ENCODE measurements around the gene USP10. TPM values are rescaled to one million over a fixed set of nuclear protein-coding genes. Genes with fewer than 3 reads are reported as not detected.

The USP10 gene
- total RNA-seq, 2 experiments from 2014 or later, result 90.9 to 117 TPM

- H3K9me3 Mint-ChIP-seq (ENCODE audit: low read depth), result no peaks in the 10 kb centered on the region
- DNase-seq (no peak), ATAC-seq (no peak)
- no peak overlapping the region for H3K4me3 Mint-ChIP-seq
- no peaks in the 10 kb centered on the region for H3K27me3 Mint-ChIP-seq
- peaks cover 17% of the 10 kb centered on the region for H3K4me1 Mint-ChIP-seq
- peaks cover 30% of the 10 kb centered on the region for H3K36me3 Mint-ChIP-seq
- CTCF ChIA-PET, result interaction anchor here (1.2 to 4.4 kb wide), 4 partner anchors 9 to 64 kb away, joined by 4 to 27 read pairs (median 10); no protein-coding TSS in a partner anchor
- H3K27ac Mint-ChIP-seq, result no peak overlapping the region
Measured at GRCh38 chr16:84662471-84662870, 37.3 kb upstream of the USP10 start.

- ATAC-seq (no peak), DNase-seq (no peak)
- peaks cover 21% of the 10 kb centered on the region for H3K36me3 Mint-ChIP-seq
- no peaks in the 10 kb centered on the region for H3K27me3 Mint-ChIP-seq
- no peaks in the 10 kb centered on the region for H3K9me3 Mint-ChIP-seq (ENCODE audit: low read depth)
- CTCF ChIA-PET, result interaction anchor here (1.1 to 4.4 kb wide), 8 partner anchors 8 to 315 kb away, joined by 3 to 27 read pairs (median 4); no protein-coding TSS in a partner anchor
- no peak overlapping the region for H3K27ac Mint-ChIP-seq
- H3K4me3 Mint-ChIP-seq, result no peak overlapping the region
- peaks cover 11% of the 10 kb centered on the region for H3K4me1 Mint-ChIP-seq
Measured at GRCh38 chr16:84663433-84664101, 36.2 kb upstream of the USP10 start.

GRCh38 chr16:84665359-84665758, 34.4 kb upstream of the USP10 start:
- ATAC-seq (no peak), DNase-seq (no peak)
- Mint-ChIP-seq H3K27ac (no peak overlapping the region), H3K4me3 (no peak overlapping the region), H3K27me3 (no peaks in the 10 kb centered on the region), H3K36me3 (peaks cover 11% of the 10 kb centered on the region), H3K4me1 (peaks cover 2% of the 10 kb centered on the region), H3K9me3 (ENCODE audit: low read depth) (no peaks in the 10 kb centered on the region)
- CTCF ChIA-PET, result interaction anchor here (0.7 to 1.9 kb wide), 2 partner anchors 11 to 20 kb away, joined by 3 to 5 read pairs; no protein-coding TSS in a partner anchor

GRCh38 chr16:84665843-84666242, 34.0 kb upstream of the USP10 start:
- DNase-seq (no peak), ATAC-seq (no peak)
- Mint-ChIP-seq H3K27ac (no peak overlapping the region), H3K4me3 (no peak overlapping the region), H3K36me3 (peaks cover 11% of the 10 kb centered on the region), H3K4me1 (no peaks in the 10 kb centered on the region), H3K27me3 (no peaks in the 10 kb centered on the region), H3K9me3 (ENCODE audit: low read depth) (no peaks in the 10 kb centered on the region)
- CTCF ChIA-PET, result interaction anchor here (0.7 to 1.0 kb wide), 2 partner anchors 21 to 60 kb away, joined by 3 to 4 read pairs; no protein-coding TSS in a partner anchor

GRCh38 chr16:84667600-84668309, 32.0 kb upstream of the USP10 start:
- Mint-ChIP-seq H3K9me3 (ENCODE audit: low read depth) (no peaks in the 10 kb centered on the region), H3K27me3 (peaks cover 5% of the 10 kb centered on the region), H3K4me3 (no peak overlapping the region), H3K4me1 (peaks cover 8% of the 10 kb centered on the region), H3K27ac (no peak overlapping the region), H3K36me3 (peaks cover 4% of the 10 kb centered on the region)
- DNase-seq (no peak), ATAC-seq (no peak)
- CTCF ChIA-PET, result interaction anchor here (1.6 kb wide), 1 partner anchor 71 kb away, joined by 4 read pairs; no protein-coding TSS in a partner anchor

GRCh38 chr16:84670063-84670462, 29.7 kb upstream of the USP10 start:
- H3K4me1 Mint-ChIP-seq, result peaks cover 8% of the 10 kb centered on the region
- H3K36me3 Mint-ChIP-seq, result no peaks in the 10 kb centered on the region
- H3K27ac Mint-ChIP-seq, result no peak overlapping the region
- DNase-seq (no peak), ATAC-seq (no peak)
- CTCF ChIA-PET, result interaction anchor here (0.8 to 2.1 kb wide), 4 partner anchors 19 to 56 kb away, joined by 3 to 16 read pairs (median 4); no protein-coding TSS in a partner anchor
- peaks cover 5% of the 10 kb centered on the region for H3K27me3 Mint-ChIP-seq
- H3K9me3 Mint-ChIP-seq (ENCODE audit: low read depth), result no peaks in the 10 kb centered on the region
- H3K4me3 Mint-ChIP-seq, result no peak overlapping the region

- Mint-ChIP-seq H3K27ac (no peak overlapping the region), H3K9me3 (ENCODE audit: low read depth) (no peaks in the 10 kb centered on the region), H3K27me3 (peaks cover 15% of the 10 kb centered on the region), H3K36me3 (no peaks in the 10 kb centered on the region), H3K4me1 (peaks cover 8% of the 10 kb centered on the region), H3K4me3 (no peak overlapping the region)
- peak; percentile 86 for DNase-seq
- CTCF ChIA-PET, result interaction anchor here (0.6 to 4.7 kb wide), 40 partner anchors 9 to 400 kb away, joined by 3 to 76 read pairs (median 4); partner anchors contain the start of gene KLHL36
- peak; percentile 88 for ATAC-seq
Measured at GRCh38 chr16:84672276-84673202, 27.3 kb upstream of the USP10 start.

- Mint-ChIP-seq H3K27me3 (peaks cover 20% of the 10 kb centered on the region), H3K9me3 (ENCODE audit: low read depth) (no peaks in the 10 kb centered on the region), H3K27ac (no peak overlapping the region), H3K36me3 (no peaks in the 10 kb centered on the region), H3K4me1 (peaks cover 8% of the 10 kb centered on the region), H3K4me3 (no peak overlapping the region)
- DNase-seq (no peak), ATAC-seq (no peak)
- CTCF ChIA-PET, result interaction anchor here (0.7 to 4.7 kb wide), 16 partner anchors 8 to 401 kb away, joined by 3 to 76 read pairs (median 8); partner anchors contain the start of gene KLHL36
Measured at GRCh38 chr16:84673203-84673535, 26.6 kb upstream of the USP10 start.

GRCh38 chr16:84673561-84673960, 26.2 kb upstream of the USP10 start:
- no peaks in the 10 kb centered on the region for H3K36me3 Mint-ChIP-seq
- CTCF ChIA-PET, result interaction anchor here (1.6 to 4.7 kb wide), 7 partner anchors 8 to 401 kb away, joined by 3 to 76 read pairs (median 17); no protein-coding TSS in a partner anchor
- ATAC-seq (no peak), DNase-seq (no peak)
- H3K27me3 Mint-ChIP-seq, result peaks cover 20% of the 10 kb centered on the region
- H3K27ac Mint-ChIP-seq, result no peak overlapping the region
- H3K9me3 Mint-ChIP-seq (ENCODE audit: low read depth), result no peaks in the 10 kb centered on the region
- H3K4me1 Mint-ChIP-seq, result peaks cover 8% of the 10 kb centered on the region
- H3K4me3 Mint-ChIP-seq, result no peak overlapping the region

GRCh38 chr16:84675423-84675822, 24.4 kb upstream of the USP10 start:
- Mint-ChIP-seq H3K9me3 (ENCODE audit: low read depth) (no peaks in the 10 kb centered on the region), H3K27me3 (peaks cover 26% of the 10 kb centered on the region), H3K27ac (no peak overlapping the region), H3K36me3 (no peaks in the 10 kb centered on the region), H3K4me3 (no peak overlapping the region), H3K4me1 (peaks cover 8% of the 10 kb centered on the region)
- DNase-seq (no peak), ATAC-seq (no peak)
- CTCF ChIA-PET, result interaction anchor here (1.8 to 4.7 kb wide), 2 partner anchors 11 to 51 kb away, joined by 5 to 76 read pairs; no protein-coding TSS in a partner anchor

- Mint-ChIP-seq H3K4me1 (peaks cover 8% of the 10 kb centered on the region), H3K27me3 (peaks cover 31% of the 10 kb centered on the region), H3K27ac (no peak overlapping the region), H3K36me3 (no peaks in the 10 kb centered on the region), H3K4me3 (no peak overlapping the region), H3K9me3 (ENCODE audit: low read depth) (no peaks in the 10 kb centered on the region)
- CTCF ChIA-PET, result interaction anchor here (1.8 kb wide), 1 partner anchor 12 kb away, joined by 5 read pairs; no protein-coding TSS in a partner anchor
- ATAC-seq, result no peak
- DNase-seq, result no peak
Measured at GRCh38 chr16:84675884-84676283, 23.9 kb upstream of the USP10 start.

GRCh38 chr16:84677017-84677803, 22.6 kb upstream of the USP10 start:
- Mint-ChIP-seq H3K4me1 (peaks cover 3% of the 10 kb centered on the region), H3K27ac (no peak overlapping the region), H3K36me3 (no peaks in the 10 kb centered on the region), H3K9me3 (ENCODE audit: low read depth) (no peaks in the 10 kb centered on the region), H3K27me3 (peaks cover 39% of the 10 kb centered on the region), H3K4me3 (no peak overlapping the region)
- no peak for DNase-seq
- CTCF ChIA-PET, result interaction anchor here (0.7 to 1.8 kb wide), 3 partner anchors 13 to 49 kb away, joined by 3 to 5 read pairs (median 3); no protein-coding TSS in a partner anchor
- no peak for ATAC-seq
